Mononuclear cell (primary cell): ENCODE measurements around the gene CYFIP1. TPM values are rescaled to one million over a fixed set of nuclear protein-coding genes. Genes with fewer than 3 reads are reported as not detected.
A peak's percentile ranks its signal among the peaks of the same experiment; 100 is the strongest.
"Not testable (repeated sequence)": the region's sequence is repeated elsewhere in the genome, so short reads cannot be mapped to it uniquely, and the experiment has no call there.

Source experiments
- H3K27me3 ChIP-seq: 2 replicates; pipeline ENCODE4 v1.6.0; 2011; ENCODE audit warnings: low read length, control low read depth; ENCODE audit not compliant: insufficient read depth
- H3K4me1 ChIP-seq: 2 replicates; pipeline ENCODE4 v1.5.1; 2011; ENCODE audit warnings: mild to moderate bottlenecking, low read length, control low read depth; ENCODE audit not compliant: insufficient read depth
- H3K4me3 ChIP-seq: 2 replicates; pipeline ENCODE4 v1.5.1; 2011; ENCODE audit warnings: mild to moderate bottlenecking, low read length, moderate library complexity
- H3K9me3 ChIP-seq: 2 replicates; pipeline ENCODE4 v1.5.1; 2011; ENCODE audit warnings: low read depth, mild to moderate bottlenecking, control low read depth, low read length
- total RNA-seq: library from RNA; depleted of rRNA; stranded (reverse); fragments of >200 nt; gene quantifications from one replicate; pipeline ENCODE4 v1.2.3, GENCODE V29; 2012

The CYFIP1 gene
- total RNA-seq, result 12.9 TPM

- H3K4me1 ChIP-seq, result peaks cover 22% of the 10 kb centered on the region
- H3K9me3 ChIP-seq, result no peaks in the 10 kb centered on the region
- H3K4me3 ChIP-seq, result peak within 1 kb of the TSS; percentile 52
- H3K27me3 ChIP-seq, result peaks cover 13% of the 10 kb centered on the region
Measured at GRCh38 chr15:22980189-22981050, at the start of gene CYFIP1. TSS of gene CYFIP1 (minus strand) at chr15:22980368. CDS start at chr15:22947285, 33,083 bp downstream.

GRCh38 chr15:23026218-23026617 is 46.0 kb upstream of the CYFIP1 start:
- no peaks in the 10 kb centered on the region for H3K9me3 ChIP-seq

GRCh38 chr15:23022156-23022555 is 42.0 kb upstream of the CYFIP1 start:
- H3K27me3 ChIP-seq, result no peaks in the 10 kb centered on the region
- no peaks in the 10 kb centered on the region for H3K4me1 ChIP-seq
- H3K4me3 ChIP-seq, result no peak overlapping the region
- H3K9me3 ChIP-seq, result no peaks in the 10 kb centered on the region

More at GRCh38 chr15:23026218-23026617, 46.0 kb upstream of the CYFIP1 start:
- H3K4me1 ChIP-seq, result no peaks in the 10 kb centered on the region
- no peak overlapping the region for H3K4me3 ChIP-seq
- no peaks in the 10 kb centered on the region for H3K27me3 ChIP-seq

GRCh38 chr15:23014394-23015000 is 34.3 kb upstream of the CYFIP1 start:
- Histone ChIP-seq H3K4me3 (no peak overlapping the region), H3K4me1 (no peaks in the 10 kb centered on the region), H3K27me3 (no peaks in the 10 kb centered on the region), H3K9me3 (no peaks in the 10 kb centered on the region)

GRCh38 chr15:23013681-23014080 is 33.5 kb upstream of the CYFIP1 start:
- Histone ChIP-seq H3K4me1 (no peaks in the 10 kb centered on the region), H3K9me3 (no peaks in the 10 kb centered on the region), H3K4me3 (no peak overlapping the region), H3K27me3 (no peaks in the 10 kb centered on the region)

GRCh38 chr15:23012616-23013015 is 32.4 kb upstream of the CYFIP1 start:
- H3K9me3 ChIP-seq, H3K4me1 ChIP-seq, H3K4me3 ChIP-seq, H3K27me3 ChIP-seq: not testable (repeated sequence)

- Histone ChIP-seq H3K4me3 (no peak overlapping the region), H3K4me1 (no peaks in the 10 kb centered on the region), H3K9me3 (no peaks in the 10 kb centered on the region), H3K27me3 (no peaks in the 10 kb centered on the region)
Measured at GRCh38 chr15:23003736-23004135, 23.6 kb upstream of the CYFIP1 start.

GRCh38 chr15:23002920-23003319 is 22.8 kb upstream of the CYFIP1 start:
- H3K27me3 ChIP-seq, result no peaks in the 10 kb centered on the region
- H3K9me3 ChIP-seq, result no peaks in the 10 kb centered on the region
- H3K4me3 ChIP-seq, result no peak overlapping the region
- no peaks in the 10 kb centered on the region for H3K4me1 ChIP-seq

GRCh38 chr15:22995795-22996194 is 15.6 kb upstream of the CYFIP1 start:
- Histone ChIP-seq H3K4me1 (no peaks in the 10 kb centered on the region), H3K9me3 (no peaks in the 10 kb centered on the region), H3K27me3 (no peaks in the 10 kb centered on the region), H3K4me3 (no peak overlapping the region)

GRCh38 chr15:22992024-22992326 is 11.8 kb upstream of the CYFIP1 start:
- Histone ChIP-seq H3K4me3 (no peak overlapping the region), H3K9me3 (no peaks in the 10 kb centered on the region), H3K4me1 (no peaks in the 10 kb centered on the region), H3K27me3 (no peaks in the 10 kb centered on the region)

- H3K4me1 ChIP-seq, result no peaks in the 10 kb centered on the region
- H3K4me3 ChIP-seq, result no peak overlapping the region
- no peaks in the 10 kb centered on the region for H3K27me3 ChIP-seq
- H3K9me3 ChIP-seq, result no peaks in the 10 kb centered on the region
Measured at GRCh38 chr15:22989576-22990477, 9.7 kb upstream of the CYFIP1 start.

GRCh38 chr15:22988811-22989210 is 8.6 kb upstream of the CYFIP1 start:
- no peaks in the 10 kb centered on the region for H3K9me3 ChIP-seq
- no peaks in the 10 kb centered on the region for H3K4me1 ChIP-seq
- no peaks in the 10 kb centered on the region for H3K27me3 ChIP-seq
- no peak overlapping the region for H3K4me3 ChIP-seq

- H3K9me3 ChIP-seq, H3K4me3 ChIP-seq: not testable (repeated sequence)
- H3K27me3 ChIP-seq, result peaks cover 13% of the 10 kb centered on the region
Measured at GRCh38 chr15:22981931-22982330, 1.8 kb upstream of the CYFIP1 start.

GRCh38 chr15:22981051-22981840 is 1.1 kb upstream of the CYFIP1 start:
- H3K4me1 ChIP-seq, result peaks cover 19% of the 10 kb centered on the region
- peak overlapping the region; percentile 52 for H3K4me3 ChIP-seq
- H3K9me3 ChIP-seq, result no peaks in the 10 kb centered on the region
- H3K27me3 ChIP-seq, result peaks cover 13% of the 10 kb centered on the region

More at GRCh38 chr15:22981931-22982330, 1.8 kb upstream of the CYFIP1 start:
- peaks cover 19% of the 10 kb centered on the region for H3K4me1 ChIP-seq
